HG03045 (cell line): Measurements from ENCODE around the gene SH2D7.

Source experiments
- ATAC-seq: cut with Tn5 transposase; IDR thresholded peaks from one replicate; pipeline ENCODE4 v1.9.1; 2021; ENCODE audit warnings: mild to moderate bottlenecking, moderate library complexity; ENCODE audit not compliant: unreplicated experiment

The SH2D7 gene

GRCh38 chr15:78060232-78060631 lies 32.1 kb upstream of the SH2D7 start:
- no peak for ATAC-seq

DNA sequence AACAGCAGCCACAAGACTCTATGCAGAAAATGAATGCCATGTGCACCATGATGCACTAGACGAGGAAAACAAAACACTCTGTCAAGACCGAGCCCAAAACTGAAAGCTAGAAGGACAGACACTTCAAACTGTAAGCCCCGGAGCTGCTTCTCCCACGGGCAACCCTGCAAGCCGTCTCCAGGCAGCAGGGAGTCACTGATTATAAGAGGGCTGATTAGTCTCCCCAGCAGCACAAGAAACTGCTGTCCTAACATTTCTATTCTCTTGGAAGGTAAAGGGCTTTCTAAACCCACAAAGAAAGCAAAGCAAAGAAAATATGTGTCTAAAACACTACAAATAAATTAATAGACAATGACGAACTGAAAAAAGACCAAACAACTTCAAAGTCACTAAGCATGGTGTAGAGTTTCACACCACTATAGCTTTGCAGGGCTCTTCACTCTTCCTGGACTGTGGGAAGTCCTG lies 30.4 kb upstream of the SH2D7 start:
- peak; percentile 49 for ATAC-seq

DNA sequence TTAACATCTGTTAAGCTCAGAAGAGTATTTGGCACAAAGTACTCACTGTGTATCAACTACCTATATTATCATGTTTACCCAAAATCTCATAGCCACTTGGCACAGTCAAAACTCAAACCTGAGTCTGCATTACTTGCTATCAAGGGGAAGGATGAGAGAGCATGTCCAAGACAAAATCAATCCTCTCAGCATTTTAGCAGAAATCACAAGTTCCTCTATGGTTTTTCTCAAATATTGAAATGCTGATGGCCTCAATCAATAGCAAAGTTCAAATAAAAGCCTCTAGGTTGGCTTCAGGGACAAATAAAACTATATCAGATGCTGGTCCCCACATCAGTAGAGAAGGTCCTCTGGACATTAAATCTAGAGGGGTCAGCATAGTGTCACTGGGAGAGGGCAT lies 29.1 kb upstream of the SH2D7 start:
- no peak for ATAC-seq

DNA sequence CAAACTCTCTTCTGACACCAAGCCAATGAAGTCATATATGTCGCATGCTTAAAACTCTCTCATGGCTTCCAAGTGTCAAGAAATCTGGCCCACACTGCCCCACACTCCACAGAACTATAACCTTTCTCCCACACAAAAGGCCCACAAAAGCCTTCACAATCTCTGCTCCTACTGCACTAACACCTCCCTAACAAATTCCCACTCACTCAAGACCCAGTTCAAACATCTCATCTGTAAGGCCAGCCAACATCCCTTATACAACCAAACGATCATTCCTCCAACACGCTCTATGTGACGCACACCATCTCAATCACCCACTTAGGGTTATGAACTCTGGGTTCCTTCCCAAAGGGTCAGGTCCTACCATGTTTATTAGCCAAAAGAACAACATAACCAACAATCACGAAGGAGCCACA lies 28.4 kb upstream of the SH2D7 start:
- ATAC-seq = no peak

DNA sequence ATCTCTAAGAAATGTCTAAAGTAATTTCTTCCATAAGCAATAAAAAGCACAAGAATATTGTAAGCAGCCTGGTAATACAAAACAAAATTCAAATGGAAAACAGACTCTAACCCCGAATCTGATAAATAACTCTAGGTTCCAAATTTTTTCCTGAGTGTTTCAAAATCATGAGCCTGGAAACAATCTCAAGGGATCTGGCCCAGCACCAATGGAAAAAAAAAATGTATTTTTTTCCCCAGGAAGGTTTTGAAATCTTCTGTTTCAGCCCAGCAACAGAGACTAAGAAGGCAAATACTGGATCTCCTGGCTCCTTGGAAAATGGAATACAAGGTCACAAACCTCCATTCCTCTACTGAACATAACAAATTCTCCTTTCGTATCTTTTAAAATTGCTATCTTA lies 27.8 kb upstream of the SH2D7 start:
- no peak for ATAC-seq

DNA sequence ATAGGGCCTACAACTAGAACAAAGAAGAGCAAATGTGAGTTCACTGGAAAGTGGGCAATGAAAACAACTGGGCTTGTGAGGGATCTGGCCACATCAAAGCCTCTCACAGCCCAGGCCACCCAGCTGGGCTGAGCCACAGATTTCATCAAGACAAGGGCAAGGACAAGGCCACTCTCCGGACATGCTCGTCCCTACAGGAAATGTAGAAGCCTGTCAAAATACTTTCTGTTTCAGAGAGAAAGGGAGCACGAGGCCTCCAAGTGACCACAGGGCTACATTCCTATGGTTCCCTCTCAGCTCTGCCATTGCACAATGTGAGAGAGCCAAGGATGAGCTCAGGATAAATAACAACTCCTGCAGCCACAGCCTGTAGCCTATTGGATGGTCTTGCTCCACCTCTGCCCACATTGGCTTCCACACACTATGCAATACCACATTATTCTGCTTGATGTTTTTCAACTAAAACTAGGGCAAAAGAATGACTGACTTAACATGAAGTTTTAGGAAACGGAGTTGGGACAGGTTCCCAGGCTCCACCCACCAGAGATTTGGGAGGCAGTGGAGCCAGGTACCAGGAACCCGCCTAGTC lies 27.0 kb upstream of the SH2D7 start:
- no peak for ATAC-seq

DNA sequence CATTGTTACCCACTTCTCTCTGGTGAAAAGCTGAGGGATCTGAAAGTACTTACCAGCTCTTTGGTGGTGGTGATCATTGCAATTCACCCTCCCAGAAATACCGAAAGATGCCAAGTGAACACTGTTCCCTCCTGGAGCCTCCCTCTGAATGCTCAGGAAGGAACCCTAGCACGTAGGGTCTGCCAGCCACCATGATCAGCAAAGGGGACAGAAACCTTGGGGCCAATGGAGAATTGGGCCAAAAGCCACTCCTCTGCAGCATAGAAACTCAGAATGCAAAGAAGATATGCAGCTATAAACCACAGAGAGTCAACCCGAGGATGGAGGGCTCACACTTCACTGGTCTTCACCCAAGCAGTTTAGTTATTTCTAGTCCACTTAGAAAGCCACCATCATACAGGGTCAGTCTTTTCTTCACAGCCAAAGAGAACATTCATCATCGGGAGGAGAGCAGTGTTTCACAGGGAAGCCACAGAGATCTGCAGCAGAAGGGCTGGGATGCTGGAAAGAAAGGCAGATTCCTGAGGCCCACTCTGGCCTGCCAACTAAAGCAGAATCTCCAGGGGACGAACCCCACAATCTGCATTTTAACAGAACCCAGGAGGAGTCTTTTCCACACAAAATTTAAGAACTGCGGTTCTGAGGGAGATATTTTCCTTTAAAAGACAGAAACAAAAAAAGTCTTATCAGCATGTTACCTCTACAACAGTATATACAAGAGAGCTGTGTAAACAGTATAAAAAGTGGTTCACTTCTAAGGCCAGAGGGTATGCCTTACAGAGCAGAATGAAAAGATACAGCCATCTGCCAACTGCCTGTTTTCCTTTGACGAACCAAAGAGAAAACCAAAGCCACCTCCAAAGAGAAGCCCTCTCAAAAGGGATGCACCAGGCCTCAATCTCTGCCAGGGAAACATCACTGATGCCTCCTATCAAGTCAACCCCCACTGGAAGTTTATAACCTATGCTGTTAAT lies 26.1 kb upstream of the SH2D7 start:
- ATAC-seq = no peak

GRCh38 chr15:78067328-78068228 lies 24.8 kb upstream of the SH2D7 start:
- ATAC-seq = no peak

GRCh38 chr15:78069052-78069414 lies 23.3 kb upstream of the SH2D7 start:
- no peak for ATAC-seq

DNA sequence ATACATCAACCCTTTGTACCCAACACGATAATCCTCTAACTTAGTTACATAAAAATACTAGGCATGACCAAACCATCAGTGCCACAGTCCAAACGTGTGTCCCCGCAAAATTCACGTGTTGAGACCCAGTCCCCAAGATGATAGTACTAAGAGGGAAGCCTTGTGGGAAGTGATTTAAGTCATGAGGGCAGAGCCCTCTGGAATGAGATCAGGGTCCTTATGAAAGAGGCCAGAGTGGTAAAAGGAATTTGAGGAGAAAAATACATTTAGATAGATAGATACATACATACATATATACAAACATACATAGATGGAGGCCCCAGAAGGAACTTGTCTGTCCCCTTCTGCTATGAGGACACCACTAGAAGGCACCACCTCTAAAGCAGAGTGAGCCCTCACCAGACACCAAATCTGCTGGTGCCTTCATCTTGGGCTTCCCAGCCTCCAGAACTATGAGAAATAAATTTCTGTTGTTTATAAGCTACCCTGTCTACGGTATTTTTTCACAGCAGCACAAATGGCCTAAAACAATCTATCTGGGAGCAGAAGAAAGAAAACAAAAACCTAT lies 22.8 kb upstream of the SH2D7 start:
- no peak for ATAC-seq

DNA sequence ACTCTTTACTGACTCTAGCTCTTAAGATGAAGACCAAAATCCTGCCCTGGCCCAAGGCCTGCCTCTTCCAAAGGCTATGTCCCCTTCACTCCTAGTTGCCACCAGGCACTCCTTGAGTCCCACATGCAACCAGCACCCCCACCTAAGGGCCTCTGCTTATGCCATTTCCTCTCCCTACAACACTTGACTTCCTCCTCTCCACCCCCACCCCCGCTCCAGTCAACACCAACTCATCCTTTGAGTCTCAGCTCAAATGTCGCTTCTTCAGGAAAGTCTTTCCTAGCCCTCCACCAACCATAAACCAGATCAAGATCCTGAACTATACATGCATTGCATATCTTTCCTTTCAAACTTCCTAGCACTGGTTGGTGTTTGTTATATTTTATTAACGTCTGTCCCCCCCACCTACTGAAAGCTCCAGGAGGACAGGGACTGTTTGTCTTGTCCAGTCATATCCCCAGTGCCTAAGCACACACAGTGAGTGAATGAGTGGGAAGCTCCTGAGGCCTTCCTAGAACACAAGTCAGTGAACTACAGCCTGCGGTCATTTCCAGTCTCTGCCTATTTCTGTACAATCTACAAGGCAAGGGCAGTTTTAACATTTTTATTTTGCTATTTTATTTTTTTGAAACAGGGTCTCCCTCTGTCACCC lies 22.2 kb upstream of the SH2D7 start:
- ATAC-seq = no peak

DNA sequence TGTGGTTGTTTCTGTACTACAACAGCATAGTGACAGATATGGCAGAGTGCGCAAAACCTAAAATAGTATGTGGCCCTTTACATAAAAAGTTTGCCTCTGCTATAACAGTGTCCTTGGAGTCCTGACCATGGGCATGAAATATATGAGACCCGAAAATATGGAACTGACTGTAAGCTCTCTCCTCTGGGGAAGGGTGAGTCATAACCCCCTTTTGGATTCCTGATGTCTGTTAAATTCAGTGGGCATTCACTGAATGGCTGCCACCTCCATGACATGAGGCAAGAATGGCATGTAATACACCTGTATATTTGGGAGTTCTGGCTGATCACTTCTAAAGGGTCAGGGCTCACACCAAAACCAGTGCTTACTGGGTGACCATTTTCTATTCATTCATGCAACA lies 21.0 kb upstream of the SH2D7 start:
- ATAC-seq = no peak

GRCh38 chr15:78072080-78072892 lies 20.1 kb upstream of the SH2D7 start:
- ATAC-seq = no peak

DNA sequence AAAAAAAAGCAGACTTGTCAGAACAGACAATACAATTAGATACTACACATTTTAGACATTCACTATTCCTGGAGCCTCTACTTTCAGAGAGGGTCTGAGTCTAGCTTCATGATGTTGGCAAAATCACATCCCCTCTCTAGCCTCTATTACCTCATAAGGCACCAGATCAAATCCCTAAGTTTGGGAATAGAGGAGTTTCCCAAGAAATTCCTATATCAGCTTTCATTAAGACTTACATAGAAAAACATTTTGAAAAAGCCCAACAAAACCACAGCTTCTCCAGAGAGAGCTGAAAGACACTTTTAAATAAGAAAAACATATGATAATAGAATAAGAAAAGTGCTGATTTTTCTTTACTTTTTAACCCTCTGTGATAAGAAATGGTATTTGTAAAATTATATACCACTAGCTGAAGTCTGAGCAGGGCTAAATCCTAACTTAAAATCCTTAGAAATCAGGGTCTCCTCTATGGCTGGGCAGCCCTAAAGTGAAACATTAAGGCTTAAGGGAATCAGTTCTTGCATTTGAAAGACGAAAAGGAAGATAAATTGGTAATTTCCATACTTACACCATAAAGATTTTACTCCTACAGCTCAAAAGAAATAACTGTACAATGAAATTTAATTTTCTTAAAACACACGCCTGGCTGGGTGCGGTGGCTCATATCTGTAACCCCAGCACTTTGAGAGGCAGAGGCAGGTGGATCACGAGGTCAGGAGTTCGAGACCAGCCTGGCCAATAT lies 19.1 kb upstream of the SH2D7 start:
- ATAC-seq = no peak

GRCh38 chr15:78075490-78076230 lies 16.7 kb upstream of the SH2D7 start:
- ATAC-seq = no peak

DNA sequence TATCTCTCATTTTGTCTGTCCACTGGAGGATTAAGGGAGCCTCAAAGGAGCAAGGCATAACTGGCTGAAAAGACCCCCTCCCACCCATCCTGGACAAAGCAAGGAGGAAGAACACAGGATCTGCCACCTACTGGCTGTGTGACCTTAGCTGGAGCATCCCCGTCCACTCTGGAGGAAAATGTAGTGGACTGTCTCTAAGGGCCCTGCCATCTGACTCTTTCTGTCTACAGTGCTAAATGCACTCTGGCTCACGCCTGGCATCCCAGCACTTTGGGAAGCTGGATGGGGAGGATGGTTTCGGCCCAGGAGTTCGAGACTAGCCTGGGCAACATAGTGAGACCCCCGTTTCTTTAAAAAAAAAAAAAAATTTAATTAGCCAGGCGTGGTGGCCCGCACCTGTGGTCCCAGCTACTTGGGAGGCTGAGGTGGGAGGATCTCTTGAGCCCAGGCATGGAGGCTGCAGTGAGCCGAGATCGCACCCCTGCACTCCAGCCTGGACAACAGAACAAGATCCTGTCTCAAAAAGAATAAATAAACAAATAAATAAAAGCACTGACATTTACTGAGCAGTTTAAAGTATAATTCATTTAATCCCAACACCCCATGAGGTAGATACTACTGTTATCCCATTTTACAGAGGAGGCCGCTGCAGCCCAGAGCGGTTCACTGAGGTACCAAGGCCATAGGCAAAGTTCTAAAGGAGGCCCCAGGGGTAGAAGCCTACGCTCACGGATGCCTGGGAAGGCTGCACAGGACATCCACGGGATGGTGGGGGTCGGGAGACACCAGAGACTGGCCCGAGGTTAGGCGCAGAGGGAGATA lies 15.9 kb upstream of the SH2D7 start:
- no peak for ATAC-seq
